Panc1 (cell line): ENCODE measurements around the gene TULP3. TPM values are rescaled to one million over a fixed set of nuclear protein-coding genes. Genes with fewer than 3 reads are reported as not detected.

Experiments used
- ATAC-seq: fragments of 200-7000 bp; cut with Tn5 transposase; 2 replicates; pipeline ENCODE4 v1.9.1; 2020; ENCODE audit warnings: mild to moderate bottlenecking, moderate library complexity
- BruUV-seq: library from RNA; stranded (reverse); fragments of 400-500 nt; replicated peaks from 2 replicates; lab custom pipeline; 2021; lab: Mats Ljungman, UMichigan
- CTCF ChIA-PET: fragments of 300-600 bp; sonication (Branson Sonifier 250); formaldehyde crosslinking; loops from one replicate; lab custom pipeline; 2022; ENCODE audit warnings: antibody characterized with exemption; lab: Charles Lee
- POLR2A ChIA-PET: fragments of 300-600 bp; sonication (Branson Sonifier 250); formaldehyde crosslinking; loops from one replicate; lab custom pipeline; 2022; ENCODE audit warnings: antibody characterized with exemption; lab: Charles Lee
- DNase-seq: peaks from one replicate; pipeline ENCODE4 v3.0.0-alpha.2; 2010; ENCODE audit warnings: low read depth, low spot score
- H3K27ac ChIP-seq: 2 replicates; pipeline ENCODE4 v1.5.1; 2011; ENCODE audit warnings: mild to moderate bottlenecking, low read length, inconsistent platforms
- H3K27me3 ChIP-seq: fragments of 200-500 bp; sonication (Bioruptor generic); 2 replicates; pipeline ENCODE4 v1.6.0; 2014; ENCODE audit warnings: low read length, inconsistent platforms; ENCODE audit not compliant: control insufficient read depth, insufficient read depth
- H3K36me3 ChIP-seq: fragments of 200-500 bp; sonication (Bioruptor generic); 2 replicates; pipeline ENCODE4 v1.5.1; 2014; ENCODE audit warnings: inconsistent platforms, mild to moderate bottlenecking, low read length, moderate library complexity; ENCODE audit not compliant: control insufficient read depth, insufficient read depth
- H3K4me1 ChIP-seq: 2 replicates; pipeline ENCODE4 v1.5.1; 2011; ENCODE audit warnings: inconsistent platforms, mild to moderate bottlenecking, low read length, moderate library complexity; ENCODE audit not compliant: control insufficient read depth, insufficient read depth
- H3K4me3 ChIP-seq, 2 experiments: 2 replicates each; pipeline ENCODE4 v1.5.1; 2011 to 2012; ENCODE audit warnings: low read depth in 2 of 2, low read length in 2 of 2, mild to moderate bottlenecking in 2 of 2, inconsistent platforms in 1 of 2, moderate library complexity in 1 of 2
- H3K9me3 ChIP-seq: fragments of 200-500 bp; sonication (Bioruptor generic); 2 replicates; pipeline ENCODE4 v1.5.1; 2014; ENCODE audit warnings: low read depth, mild to moderate bottlenecking, inconsistent platforms, low read length, moderate library complexity; ENCODE audit not compliant: control insufficient read depth, insufficient read depth
- CTCF ChIP-seq: fragments of 450-650 bp; IDR thresholded peaks from 2 replicates; pipeline ENCODE4 v1.5.1; 2017; ENCODE audit warnings: mild to moderate bottlenecking
- POLR2AphosphoS5 ChIP-seq: IDR thresholded peaks from 2 replicates; pipeline ENCODE4 v1.6.1; 2012; ENCODE audit warnings: mild to moderate bottlenecking, low read depth, low read length, moderate library complexity
- REST ChIP-seq, 2 experiments: IDR thresholded peaks; 2 replicates each; pipeline ENCODE4 v1.6.1; 2011 to 2012; ENCODE audit warnings: low read depth in 2 of 2, control low read depth in 1 of 2, low read length in 1 of 2, mild to moderate bottlenecking in 1 of 2, moderate library complexity in 1 of 2; ENCODE audit not compliant: insufficient read depth in 1 of 2
- SIN3A ChIP-seq: IDR thresholded peaks from 2 replicates; pipeline ENCODE4 v1.6.1; 2012; ENCODE audit warnings: low read depth, mild to moderate bottlenecking, low read length, moderate library complexity, borderline replicate concordance; ENCODE audit not compliant: insufficient read depth
- TCF7L2 ChIP-seq: IDR thresholded peaks from 2 replicates; pipeline ENCODE4 v1.6.1; 2011; ENCODE audit warnings: mild to moderate bottlenecking, low read depth, low read length, inconsistent platforms
- in situ Hi-C: cut with HindIII; loops from 2 replicates; pipeline ENCODE4 v1.10.0; 2016; ENCODE audit warnings: low sequenced_read_pairs, low pct_unique_long_range_greater_than_20kb
- intact Hi-C: fragments of 100-400 bp; cut with micrococcal nuclease; formaldehyde crosslinking; loops from one replicate; pipeline ENCODE4 v1.10.0; 2022; ENCODE audit not compliant: unreplicated experiment
- total RNA-seq: library from RNA; stranded (reverse); gene quantifications from one replicate; pipeline ENCODE4 v1.2.1, GENCODE V29; 2021; ENCODE audit not compliant: unreplicated experiment

Gene TULP3
- total RNA-seq, 1 experiment from 2014 or later, result 29.3 TPM

DNA sequence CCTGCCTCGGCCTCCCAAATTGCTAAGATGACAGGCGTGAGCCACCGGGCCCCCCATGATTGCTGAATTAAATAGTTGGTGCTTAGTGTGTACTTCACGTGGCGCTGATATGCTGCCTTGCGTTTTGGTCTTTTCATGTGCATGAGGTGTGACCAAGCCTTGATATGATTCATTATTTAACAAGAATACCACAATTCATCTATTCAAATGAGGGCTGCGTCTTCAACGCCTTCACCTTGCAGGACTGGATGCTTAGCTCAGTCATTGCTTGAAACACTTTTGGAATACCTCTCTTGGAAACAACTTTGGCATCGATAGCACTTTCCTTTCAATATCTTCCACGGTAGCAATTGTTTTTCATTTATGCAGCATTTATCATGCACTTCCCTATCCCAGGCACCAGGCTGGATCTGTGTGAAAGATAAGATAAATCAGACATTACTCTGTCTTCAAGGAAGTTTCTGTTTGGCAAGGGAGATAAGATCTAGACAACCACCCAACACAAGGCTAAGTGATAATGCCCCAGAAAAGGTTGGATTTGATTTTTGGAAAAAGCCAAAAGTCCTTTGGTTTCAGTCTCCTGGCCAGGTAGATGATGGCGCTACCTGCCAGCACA is 67.2 kb downstream of the TULP3 start:
- intact Hi-C loops, result no loop called here
- no peaks in the 10 kb centered on the region for H3K9me3 ChIP-seq

More for the DNA sequence above, 67.2 kb downstream of the TULP3 start:
- peaks cover 14% of the 10 kb centered on the region for H3K4me1 ChIP-seq
- H3K27me3 ChIP-seq, result no peaks in the 10 kb centered on the region
- no peaks in the 10 kb centered on the region for H3K36me3 ChIP-seq
- BruUV-seq, result TSS peak; percentile 84
- no peak for ATAC-seq
- H3K4me3 ChIP-seq, result peak overlapping the region; percentile 67 to 71
- H3K27ac ChIP-seq, result peak overlapping the region; percentile 94
- no peak for DNase-seq
- ChIA-PET CTCF (interaction anchor here (0.6 kb wide), 1 partner anchor 12 kb away, joined by 5 read pairs; no protein-coding TSS in a partner anchor), POLR2A (no interaction called here)
- no peak for TF ChIP-seq TCF7L2
- no peak for TF ChIP-seq REST (IDR thresholded peaks at IDR 0.05; ENCODE audit: insufficient read depth in 1 of 2, low read depth in 2 of 2, low read length in 1 of 2)
- no peak for TF ChIP-seq CTCF
- TF ChIP-seq SIN3A, result no peak
- no peak for TF ChIP-seq POLR2AphosphoS5
- in situ Hi-C loops, result no loop called here
